HG02943 (cell line): ENCODE measurements around the gene MYO15B.

Source experiments
- ATAC-seq: cut with Tn5 transposase; IDR thresholded peaks from one replicate; pipeline ENCODE4 v1.9.1; 2021; ENCODE audit warnings: mild to moderate bottlenecking, low read depth, moderate library complexity; ENCODE audit not compliant: unreplicated experiment

Gene MYO15B

GRCh38 chr17:75621489-75621888 lies 33.9 kb downstream of the MYO15B start:
- ATAC-seq: no peak

GRCh38 chr17:75622076-75622475 lies 34.5 kb downstream of the MYO15B start:
- ATAC-seq: no peak

- ATAC-seq: no peak
These were observed 35.2 kb downstream of the MYO15B start for GRCh38 chr17:75622771-75623273.

- no peak for ATAC-seq
These were observed 35.8 kb downstream of the MYO15B start for GRCh38 chr17:75623386-75623785.

GRCh38 chr17:75624021-75624420 lies 36.4 kb downstream of the MYO15B start:
- no peak for ATAC-seq

GRCh38 chr17:75624714-75625345 lies 37.2 kb downstream of the MYO15B start:
- no peak for ATAC-seq

- ATAC-seq: no peak
These were observed 38.4 kb downstream of the MYO15B start for GRCh38 chr17:75625813-75626486.

- ATAC-seq: no peak
These were observed 39.0 kb downstream of the MYO15B start for GRCh38 chr17:75626496-75627038.

- no peak for ATAC-seq
These were observed 39.5 kb downstream of the MYO15B start for GRCh38 chr17:75627094-75627493.

GRCh38 chr17:75628425-75628824 lies 40.8 kb downstream of the MYO15B start:
- ATAC-seq: no peak

- ATAC-seq: no peak
These were observed 41.6 kb downstream of the MYO15B start for GRCh38 chr17:75629157-75629556.

GRCh38 chr17:75630071-75630917 lies 42.7 kb downstream of the MYO15B start:
- ATAC-seq: no peak

- no peak for ATAC-seq
These were observed 43.8 kb downstream of the MYO15B start for GRCh38 chr17:75631353-75631752.

GRCh38 chr17:75632428-75632827 lies 44.8 kb downstream of the MYO15B start:
- no peak for ATAC-seq

GRCh38 chr17:75632863-75633485 lies 45.4 kb downstream of the MYO15B start, which contains the start of gene SMIM5:
SMIM5 (plus strand) TSS chr17:75633434; CDS start chr17:75640202, 6,768 bp downstream.
- ATAC-seq: no peak

GRCh38 chr17:75633486-75634375 lies 46.1 kb downstream of the MYO15B start:
- ATAC-seq: no peak

- no peak for ATAC-seq
These were observed 46.8 kb downstream of the MYO15B start for GRCh38 chr17:75634376-75634740.

- no peak for ATAC-seq
These were observed 47.4 kb downstream of the MYO15B start for GRCh38 chr17:75634754-75635609.
